Mesenchymal stem cell (in vitro differentiated cells and primary cell): Measurements from ENCODE around the gene REXO5. TPM values are rescaled to one million over a fixed set of nuclear protein-coding genes. Genes with fewer than 3 reads are reported as not detected.

Experiments
- DNase-seq: peaks from one replicate; pipeline ENCODE4 v3.0.0-alpha.2; 2013
- H2AFZ ChIP-seq: one replicate; pipeline ENCODE4 v1.6.1; 2013; ENCODE audit warnings: low read depth, mild to moderate bottlenecking, control low read depth, inconsistent platforms, low read length, moderate library complexity
- H2AK5ac ChIP-seq: 2 replicates; pipeline ENCODE4 v1.6.1; 2013; ENCODE audit warnings: low read length, moderate library complexity, mild to moderate bottlenecking, inconsistent platforms; ENCODE audit not compliant: severe bottlenecking
- H2BK120ac ChIP-seq: one replicate; pipeline ENCODE4 v1.6.1; 2013; ENCODE audit warnings: low read depth, mild to moderate bottlenecking, inconsistent platforms, low read length, moderate library complexity
- H2BK12ac ChIP-seq, 2 experiments: one replicate each; pipeline ENCODE4 v1.6.1; 2013; ENCODE audit warnings: inconsistent platforms in 2 of 2, low read length in 2 of 2, mild to moderate bottlenecking in 2 of 2, moderate library complexity in 2 of 2, control low read depth in 1 of 2
- H2BK15ac ChIP-seq: one replicate; pipeline ENCODE4 v1.6.1; 2013; ENCODE audit warnings: mild to moderate bottlenecking, low read depth, inconsistent platforms; ENCODE audit not compliant: poor library complexity, severe bottlenecking
- H2BK5ac ChIP-seq: 2 replicates; pipeline ENCODE4 v1.6.1; 2013; ENCODE audit warnings: low read depth, mild to moderate bottlenecking, low read length, control low read depth, inconsistent platforms; ENCODE audit not compliant: poor library complexity, severe bottlenecking
- H3K14ac ChIP-seq, 2 experiments: one replicate each; pipeline ENCODE4 v1.6.1; 2013; ENCODE audit warnings: inconsistent platforms in 2 of 2, low read length in 2 of 2, control low read depth in 1 of 2, mild to moderate bottlenecking in 1 of 2, moderate library complexity in 1 of 2
- H3K18ac ChIP-seq, 2 experiments: one replicate each; pipeline ENCODE4 v1.6.1; 2013; ENCODE audit warnings: inconsistent platforms in 2 of 2, low read length in 2 of 2, control low read depth in 1 of 2, low read depth in 1 of 2, mild to moderate bottlenecking in 1 of 2
- H3K23ac ChIP-seq, 2 experiments: one replicate each; pipeline ENCODE4 v1.6.1; 2013; ENCODE audit warnings: inconsistent platforms in 2 of 2, low read length in 2 of 2, mild to moderate bottlenecking in 2 of 2, moderate library complexity in 2 of 2, control low read depth in 1 of 2
- H3K27ac ChIP-seq: 2 replicates; pipeline ENCODE4 v1.5.1; 2013; ENCODE audit warnings: mild to moderate bottlenecking, moderate library complexity, low read length, control low read depth, inconsistent platforms; ENCODE audit not compliant: poor library complexity, severe bottlenecking
- H3K27me3 ChIP-seq, 2 experiments: 2 replicates each; pipeline versions ENCODE4 v1.6.1 to v1.7.0; 2013; ENCODE audit warnings: low read length in 2 of 2, mild to moderate bottlenecking in 2 of 2, moderate library complexity in 2 of 2, control low read depth in 1 of 2, inconsistent platforms in 1 of 2; ENCODE audit not compliant: control insufficient read depth in 1 of 2, insufficient read depth in 1 of 2
- H3K36me3 ChIP-seq, 2 experiments: 2 replicates each; pipeline versions ENCODE4 v1.6.1 to v1.7.0; 2013; ENCODE audit warnings: low read length in 2 of 2, control low read depth in 1 of 2, inconsistent platforms in 1 of 2, low read depth in 1 of 2, mild to moderate bottlenecking in 1 of 2; ENCODE audit not compliant: insufficient read depth in 2 of 2, control insufficient read depth in 1 of 2
- H3K4ac ChIP-seq, 2 experiments: one replicate each; pipeline ENCODE4 v1.6.1; 2013; ENCODE audit warnings: inconsistent platforms in 2 of 2, low read length in 2 of 2, mild to moderate bottlenecking in 2 of 2, moderate library complexity in 2 of 2, control low read depth in 1 of 2, low read depth in 1 of 2
- H3K4me1 ChIP-seq: 2 replicates; pipeline ENCODE4 v1.6.1; 2013; ENCODE audit warnings: low read depth, low read length, control low read depth; ENCODE audit not compliant: control insufficient read depth, insufficient read depth
- H3K4me2 ChIP-seq: 2 replicates; pipeline ENCODE4 v1.6.1; 2013; ENCODE audit warnings: low read length, mild to moderate bottlenecking, inconsistent platforms; ENCODE audit not compliant: poor library complexity, severe bottlenecking
- H3K4me3 ChIP-seq, 2 experiments: 2 replicates each; pipeline versions ENCODE4 v1.5.1 to v1.7.0; 2013; ENCODE audit warnings: low read length in 2 of 2, mild to moderate bottlenecking in 2 of 2, control low read depth in 1 of 2, low read depth in 1 of 2; ENCODE audit not compliant: insufficient read depth in 1 of 2
- H3K79me1 ChIP-seq: replicated peaks from 2 replicates; pipeline ENCODE4 v1.6.1; 2013; ENCODE audit warnings: mild to moderate bottlenecking, control low read depth, low read length, inconsistent platforms; ENCODE audit not compliant: poor library complexity, severe bottlenecking
- H3K9ac ChIP-seq: 2 replicates; pipeline ENCODE4 v1.7.0; 2013; ENCODE audit warnings: mild to moderate bottlenecking, low read length, moderate library complexity
- H3K9me3 ChIP-seq: 2 replicates; pipeline ENCODE4 v1.7.0; 2013; ENCODE audit warnings: mild to moderate bottlenecking, low read length; ENCODE audit not compliant: control insufficient read depth
- H4K8ac ChIP-seq: one replicate; pipeline ENCODE4 v1.6.1; 2013; ENCODE audit warnings: inconsistent platforms, mild to moderate bottlenecking, low read length, moderate library complexity
- H4K91ac ChIP-seq: one replicate; pipeline ENCODE4 v1.6.1; 2013; ENCODE audit warnings: mild to moderate bottlenecking, low read length, inconsistent platforms
- WGBS: methylation state at CpG from one replicate; pipeline ENCODE4 v1.1.7; 2013; ENCODE audit warnings: mixed read lengths; 5-methylcytosine and 5-hydroxymethylcytosine counted together
- small RNA-seq: library from polyadenylated mRNA; stranded (forward); fragments of <200 nt; extraction: miRNeasy Mini kit (QIAGEN cat#:217004); gene quantifications from one replicate; pipeline ENCODE3, GENCODE V24; 2013; ENCODE audit warnings: low read depth

Gene REXO5

GRCh38 chr16:20897253-20897897 is 91.0 kb downstream of the REXO5 start:
- Histone ChIP-seq H3K9me3 (no peaks in the 10 kb centered on the region), H4K91ac (no peak overlapping the region), H3K23ac (no peak overlapping the region), H4K8ac (no peak overlapping the region), H2BK15ac (no peak overlapping the region), H3K4ac (no peak overlapping the region), H3K14ac (no peak overlapping the region), H2BK5ac (no peak overlapping the region), H3K27me3 (no peaks in the 10 kb centered on the region), H2AFZ (no peak overlapping the region), H3K4me1 (peaks cover 10% of the 10 kb centered on the region), H3K27ac (no peak overlapping the region), H3K4me3 (peak overlapping the region in 1 of 2 experiments; percentile 88), H3K9ac (peak overlapping the region; percentile 100), H3K18ac (no peak overlapping the region), H3K4me2 (no peak overlapping the region), H2AK5ac (no peak overlapping the region), H3K79me1 (peaks cover under 1% of the 10 kb centered on the region), H3K36me3 (peaks cover 12 to 51% of the 10 kb centered on the region in 2 experiments), H2BK120ac (no peak overlapping the region), H2BK12ac (no peak overlapping the region)
- peak; percentile 73 for DNase-seq
- 96% methylated on average over 3 of the region's 4 CpGs for WGBS

- Histone ChIP-seq H2BK5ac (no peak overlapping the region), H3K79me1 (peaks cover 2% of the 10 kb centered on the region), H4K8ac (peak overlapping the region; percentile 57), H2BK120ac (no peak overlapping the region), H4K91ac (no peak overlapping the region), H2BK12ac (peak overlapping the region in 1 of 2 experiments; percentile 33), H3K14ac (no peak overlapping the region), H3K9ac (peak overlapping the region; percentile 100), H3K4me1 (peaks cover 10% of the 10 kb centered on the region), H2AFZ (no peak overlapping the region), H3K36me3 (peaks cover 12 to 51% of the 10 kb centered on the region in 2 experiments), H3K9me3 (no peaks in the 10 kb centered on the region), H3K4ac (no peak overlapping the region), H3K4me3 (peak overlapping the region in 1 of 2 experiments; percentile 88), H3K23ac (no peak overlapping the region), H3K18ac (no peak overlapping the region), H2AK5ac (peak overlapping the region; percentile 74), H2BK15ac (no peak overlapping the region), H3K27ac (no peak overlapping the region), H3K27me3 (no peaks in the 10 kb centered on the region), H3K4me2 (peak overlapping the region; percentile 35)
- 81% methylated on average over 3 of the region's 3 CpGs for WGBS
- no peak for DNase-seq
Observed at GRCh38 chr16:20897922-20898321, 91.6 kb downstream of the REXO5 start.

GRCh38 chr16:20899071-20899470 is 92.7 kb downstream of the REXO5 start:
- WGBS, result 35% methylated on average over 5 of the region's 5 CpGs
- H3K4me3 ChIP-seq, result peak overlapping the region in 1 of 2 experiments; percentile 88
- peaks cover 5 to 39% of the 10 kb centered on the region in 2 experiments for H3K36me3 ChIP-seq
- no peak overlapping the region for H2BK12ac ChIP-seq
- H3K9ac ChIP-seq, result peak overlapping the region; percentile 100
- no peak overlapping the region for H2BK15ac ChIP-seq
- DNase-seq, result peak; percentile 63
- no peaks in the 10 kb centered on the region for H3K27me3 ChIP-seq
- peak overlapping the region; percentile 62 for H3K4me2 ChIP-seq
- H3K14ac ChIP-seq, result no peak overlapping the region
- peaks cover 9% of the 10 kb centered on the region for H3K79me1 ChIP-seq
- no peaks in the 10 kb centered on the region for H3K9me3 ChIP-seq
- H3K4me1 ChIP-seq, result peaks cover 11% of the 10 kb centered on the region
- H2AK5ac ChIP-seq, result no peak overlapping the region
- no peak overlapping the region for H3K23ac ChIP-seq
- H3K4ac ChIP-seq, result no peak overlapping the region
- peak overlapping the region; percentile 74 for H2BK5ac ChIP-seq
- no peak overlapping the region for H2BK120ac ChIP-seq
- no peak overlapping the region for H3K18ac ChIP-seq
- H4K8ac ChIP-seq, result no peak overlapping the region
- H3K27ac ChIP-seq, result peak overlapping the region; percentile 92
- no peak overlapping the region for H4K91ac ChIP-seq
- H2AFZ ChIP-seq, result no peak overlapping the region

Small RNA genes within 50 kb of the gene (small RNA-seq; reads per million reads assigned to genes)
- not detected for gene RF00618
- not detected for gene RNU6-944P
